ENCODE data around the gene NT5C3A.
"Not testable (repeated sequence)": the region's sequence is repeated elsewhere in the genome, so short reads cannot be mapped to it uniquely, and the experiment has no call there.

The NT5C3A gene

DNA sequence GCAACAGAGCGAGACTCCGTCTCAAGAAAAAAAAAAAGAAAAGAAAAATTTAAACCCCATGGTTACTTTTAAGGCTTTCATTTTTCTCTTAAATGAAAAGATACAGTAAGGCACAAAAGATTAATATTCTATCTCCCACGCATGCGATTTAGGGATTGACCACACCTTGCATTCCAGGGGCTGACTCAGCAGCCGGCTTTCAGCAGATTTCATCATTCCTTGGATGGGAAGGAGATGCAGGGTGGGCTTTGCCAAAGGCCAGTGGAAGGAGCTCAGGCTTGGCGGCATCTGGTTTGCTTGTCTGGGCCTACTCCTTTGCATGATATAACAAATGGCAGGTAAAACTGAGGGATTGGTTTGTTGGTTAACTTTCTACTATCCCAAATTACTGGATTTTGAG, 83.3 kb downstream of the NT5C3A start:
- DNase-seq (ENCODE audit: low spot score): not testable (repeated sequence)

GRCh38 chr7:32977159-32977558, 85.4 kb downstream of the NT5C3A start:
- not testable (repeated sequence) for DNase-seq (ENCODE audit: low spot score)

- DNase-seq (ENCODE audit: low spot score): not testable (repeated sequence)
Observed at GRCh38 chr7:32971967-32972366, 90.6 kb downstream of the NT5C3A start.

GRCh38 chr7:32967268-32967582, 95.4 kb downstream of the NT5C3A start:
- DNase-seq (ENCODE audit: low spot score): not testable (repeated sequence)

GRCh38 chr7:32966489-32967267, 95.9 kb downstream of the NT5C3A start:
- DNase-seq (ENCODE audit: low spot score): not testable (repeated sequence)

GRCh38 chr7:32964461-32965159, 98.0 kb downstream of the NT5C3A start:
- not testable (repeated sequence) for DNase-seq (ENCODE audit: low spot score)

Data from CD4-positive, alpha-beta T cell treated with Interleukin-15 for 4 hours (primary cell).